Left cardiac atrium (tissue), 4 donors: ENCODE results near the gene GOLGA8S. TPM values are rescaled to one million over a fixed set of nuclear protein-coding genes. Genes with fewer than 3 reads are reported as not detected.
"Not testable (repeated sequence)": the region's sequence is repeated elsewhere in the genome, so short reads cannot be mapped to it uniquely, and the experiment has no call there.

Source experiments
- ATAC-seq, 2 donors: fragments of 200-7000 bp; cut with Tn5 transposase; one replicate each; pipeline ENCODE4 v1.9.1; 2020; ENCODE audit warnings: mild to moderate bottlenecking in 2 of 2, moderate library complexity in 2 of 2
- DNase-seq: peaks from one replicate; pipeline ENCODE4 v3.0.0-alpha.2; 2020
- intact Hi-C, 2 donors: fragments of 100-400 bp; cut with DNase I; formaldehyde crosslinking; loops; one replicate each; pipeline versions ENCODE4 v1.14.1 to v1.15.1; 2022 to 2023
- total RNA-seq, 2 donors: library from RNA; stranded (reverse); fragmentation: NEBNext Ultra II Directional; extraction: Animal tissue kit (Norgen Biotek cat#: 25700); gene quantifications; one replicate each; pipeline ENCODE4 v1.2.1, GENCODE V29; 2021
- donor health status: DM: no; HTN: yes; CAD: no.
- donor health status: DM: no; HTN: yes; CAD: no; lungs with severe emphysema.
- donor health status: DM: yes; HTN: yes; CAD: no.
- donor health status: Dilated cardiomyopathy.

Gene GOLGA8S
- total RNA-seq, 2 donors from 2014 or later = 0.16 to 0.44 TPM

GRCh38 chr15:23395030-23395692 is 40.6 kb downstream of the GOLGA8S start:
- ATAC-seq (no peak), DNase-seq (no peak)
- intact Hi-C loops = no loop called here

- intact Hi-C loops = no loop called here
- DNase-seq (no peak), ATAC-seq (no peak)
These were observed 41.3 kb downstream of the GOLGA8S start for GRCh38 chr15:23395832-23396231.

GRCh38 chr15:23397779-23398178 is 43.2 kb downstream of the GOLGA8S start:
- ATAC-seq = peak; percentile 52 to 58
- DNase-seq = peak; percentile 62
- intact Hi-C loops = no loop called here

GRCh38 chr15:23398357-23398756 is 43.8 kb downstream of the GOLGA8S start:
- intact Hi-C loops, ATAC-seq, DNase-seq: not testable (repeated sequence)

- ATAC-seq, intact Hi-C loops: not testable (repeated sequence)
- peak; percentile 59 for DNase-seq
These were observed 44.7 kb downstream of the GOLGA8S start for GRCh38 chr15:23399207-23399606.

GRCh38 chr15:23401627-23402026 is 47.1 kb downstream of the GOLGA8S start:
- intact Hi-C loops = no loop called here

GRCh38 chr15:23402140-23402539 is 47.6 kb downstream of the GOLGA8S start:
- DNase-seq (no peak), ATAC-seq (no peak)
- intact Hi-C loops = no loop called here

More at GRCh38 chr15:23401627-23402026, 47.1 kb downstream of the GOLGA8S start:
- no peak for DNase-seq
- ATAC-seq = peak; percentile 48 to 53

- intact Hi-C loops = no loop called here
- DNase-seq (no peak), ATAC-seq (no peak)
These were observed 48.0 kb downstream of the GOLGA8S start for GRCh38 chr15:23402544-23402943.

- intact Hi-C loops = no loop called here
These were observed 49.0 kb downstream of the GOLGA8S start for GRCh38 chr15:23403550-23403949.

GRCh38 chr15:23411841-23412240 is 57.3 kb downstream of the GOLGA8S start:
- intact Hi-C loops = no loop called here
- DNase-seq = no peak
- ATAC-seq = no peak

More at GRCh38 chr15:23403550-23403949, 49.0 kb downstream of the GOLGA8S start:
- DNase-seq (peak; percentile 50), ATAC-seq (peak; percentile 90 to 91)

- intact Hi-C loops, ATAC-seq, DNase-seq: not testable (repeated sequence)
These were observed 58.5 kb downstream of the GOLGA8S start for GRCh38 chr15:23412881-23413600.

Other genes with a start within 250 kb of the GOLGA8S start
- not detected for gene GOLGA6L1, start 217.9 kb upstream of the GOLGA8S start, total RNA-seq
- gene GOLGA6L26, start 20.6 kb upstream of the GOLGA8S start, total RNA-seq = not detected
- gene GOLGA6L2, start 92.5 kb downstream of the GOLGA8S start, total RNA-seq = not detected
- under 1 TPM in 1 of 2 donors, not detected in 1; 0.65 TPM for gene MKRN3, start 210.9 kb downstream of the GOLGA8S start, total RNA-seq